ENCODE data around the gene LHFPL2.

Gene LHFPL2

DNA sequence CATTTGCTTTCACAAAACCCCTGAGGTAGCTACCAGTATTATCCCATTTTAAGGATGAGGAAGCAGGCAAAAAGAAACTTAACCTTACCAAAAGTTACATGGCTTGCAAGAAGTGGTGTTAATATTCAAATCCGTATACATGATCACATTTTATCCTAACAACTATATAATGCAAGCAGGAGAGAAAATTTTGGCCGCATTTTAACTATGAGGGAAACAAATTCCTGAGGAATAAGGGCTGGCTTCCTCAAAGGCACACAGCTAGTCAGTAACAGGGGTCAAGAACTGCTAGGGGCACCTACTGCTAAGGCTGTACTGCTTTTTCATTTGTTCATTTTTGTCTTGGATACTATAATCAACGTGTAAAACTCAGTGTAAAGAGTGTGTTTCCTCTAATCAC, 81.0 kb downstream of the LHFPL2 start:
- no peak for DNase-seq (ENCODE audit: low read depth)

- no peak for DNase-seq (ENCODE audit: low read depth)
These were observed 81.7 kb downstream of the LHFPL2 start for GRCh38 chr5:78566747-78567425.

GRCh38 chr5:78565395-78565794, 83.2 kb downstream of the LHFPL2 start:
- no peak for DNase-seq (ENCODE audit: low read depth)

DNA sequence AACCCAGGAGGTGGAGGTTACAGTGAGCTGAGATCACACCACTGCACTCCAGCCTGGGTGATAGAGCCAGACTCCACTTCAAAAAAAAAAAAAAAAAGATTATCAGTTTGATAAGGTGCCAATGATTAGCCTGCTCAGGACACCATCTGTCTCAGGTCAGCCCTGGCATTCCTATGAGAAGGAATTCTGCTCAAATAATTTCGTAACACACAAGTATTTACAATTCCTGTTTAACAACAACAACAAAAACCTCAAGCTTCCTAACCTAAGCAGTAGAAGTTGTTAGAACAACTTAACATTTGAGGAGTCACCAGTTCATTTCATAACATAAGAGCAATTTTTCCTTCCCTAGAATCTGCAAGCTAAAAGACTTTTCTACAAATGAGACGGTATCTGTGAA, 85.0 kb downstream of the LHFPL2 start:
- DNase-seq (ENCODE audit: low read depth): no peak

- no peak for DNase-seq (ENCODE audit: low read depth)
These were observed 85.8 kb downstream of the LHFPL2 start for GRCh38 chr5:78562714-78563330.

DNA sequence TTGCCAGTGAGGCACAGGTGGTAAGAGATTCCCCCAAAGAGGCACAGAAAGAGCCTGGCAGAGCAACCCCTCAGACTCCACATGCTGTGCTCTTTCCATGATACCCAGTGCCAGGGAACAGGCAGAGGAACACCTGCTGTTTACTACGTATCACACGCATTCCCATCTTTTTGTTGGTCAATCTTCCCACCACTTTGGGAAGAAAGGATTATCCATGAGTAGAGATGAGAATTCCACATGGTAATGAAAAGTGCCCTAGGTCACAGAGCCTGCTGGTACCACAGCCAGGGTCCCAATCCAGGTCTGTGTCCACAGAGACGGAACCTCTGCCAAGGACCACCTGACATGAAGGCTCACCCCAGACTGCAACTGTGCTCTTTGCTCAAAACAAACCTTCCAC, 86.6 kb downstream of the LHFPL2 start:
- no peak for DNase-seq (ENCODE audit: low read depth)

DNA sequence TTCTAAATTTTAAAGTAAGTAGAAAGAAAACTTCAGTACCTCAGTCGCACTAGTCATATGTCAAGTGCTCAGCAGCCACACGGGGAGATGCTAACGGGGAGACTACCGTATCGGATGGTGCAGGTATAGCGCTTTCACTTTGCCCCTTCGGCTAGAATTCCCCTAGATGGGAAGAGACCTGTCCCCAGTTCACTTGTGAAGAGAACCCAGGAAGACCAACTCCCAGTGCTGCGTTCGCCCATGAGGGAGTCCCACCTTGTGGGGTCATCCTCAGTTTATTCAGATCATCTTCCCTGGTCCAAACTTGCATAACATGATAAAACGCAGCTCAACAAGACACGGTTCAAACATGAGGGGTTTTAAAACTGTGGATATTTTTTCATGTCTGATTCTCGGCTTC, 87.3 kb downstream of the LHFPL2 start:
- DNase-seq (ENCODE audit: low read depth): no peak

- DNase-seq (ENCODE audit: low read depth): no peak
These were observed 88.3 kb downstream of the LHFPL2 start for GRCh38 chr5:78560000-78560855.

DNA sequence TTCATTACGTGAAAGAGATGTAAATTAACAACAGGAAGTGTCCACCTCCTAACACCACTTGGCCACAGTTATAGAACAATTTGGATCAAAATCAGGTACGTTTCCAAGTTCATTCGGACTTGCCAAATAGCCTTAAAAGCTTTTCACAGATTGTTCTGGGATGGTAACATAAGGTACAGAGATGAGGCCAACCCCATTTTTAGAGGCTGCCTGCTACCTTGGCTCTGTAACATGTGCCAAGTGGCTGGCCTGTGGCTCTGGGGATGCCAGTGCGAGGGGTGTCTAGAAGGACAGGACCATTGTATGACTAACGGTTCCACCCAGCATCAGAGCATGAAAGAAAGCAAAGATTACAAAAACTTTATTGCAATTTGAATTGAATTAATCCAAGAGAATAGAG, 91.0 kb downstream of the LHFPL2 start:
- DNase-seq (ENCODE audit: low read depth): no peak

GRCh38 chr5:78555870-78556269, 92.7 kb downstream of the LHFPL2 start:
- no peak for DNase-seq (ENCODE audit: low read depth)

DNA sequence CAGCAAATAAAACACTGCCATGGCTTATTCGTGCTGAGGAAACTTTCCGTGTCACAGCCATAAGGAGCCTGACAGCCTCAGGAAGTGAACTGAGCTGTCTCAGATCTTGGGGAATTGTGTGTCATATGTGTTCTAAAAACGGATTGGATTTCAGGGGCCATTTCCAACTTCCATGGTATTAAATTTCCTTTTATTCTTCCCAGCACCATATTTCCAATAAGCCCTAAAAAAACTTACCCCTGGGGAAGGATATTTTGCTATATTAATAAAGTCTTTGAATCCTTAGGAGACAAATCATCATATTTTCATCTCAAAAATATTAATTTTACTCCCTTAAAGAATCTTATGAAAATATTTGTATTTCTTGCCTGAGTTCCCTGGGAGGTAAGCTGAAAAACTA, 93.9 kb downstream of the LHFPL2 start:
- DNase-seq (ENCODE audit: low read depth): no peak

- DNase-seq (ENCODE audit: low read depth): no peak
These were observed 94.8 kb downstream of the LHFPL2 start for GRCh38 chr5:78553580-78554353.

DNA sequence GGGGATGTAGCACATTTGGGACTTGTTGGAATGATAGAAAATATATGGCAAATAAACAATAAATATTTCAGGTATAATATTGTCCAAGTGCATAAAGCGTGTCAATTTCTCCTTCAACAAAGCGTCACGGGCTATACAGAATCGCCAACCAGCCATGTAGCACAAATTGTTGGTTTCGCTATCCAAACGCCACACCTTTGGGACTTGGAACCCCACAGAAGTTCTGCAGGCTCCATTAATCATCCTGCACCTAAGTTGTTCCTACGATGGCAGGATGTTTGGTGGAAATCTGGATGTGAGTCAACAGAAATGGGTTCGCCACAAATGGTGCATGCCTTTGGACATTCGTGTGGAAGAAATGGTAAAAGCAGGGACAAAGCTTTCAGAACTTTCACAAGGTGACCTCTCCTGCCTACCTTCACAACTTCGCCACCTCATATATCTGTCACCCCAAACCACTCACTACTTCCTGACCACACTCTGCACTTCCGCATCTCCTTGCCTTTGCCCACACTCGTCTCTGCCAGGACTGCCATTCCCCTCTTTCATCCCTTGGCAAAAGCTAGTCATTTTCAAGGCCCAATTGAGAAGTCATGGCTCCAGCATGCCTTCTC, 95.7 kb downstream of the LHFPL2 start:
- DNase-seq (ENCODE audit: low read depth): no peak

DNA sequence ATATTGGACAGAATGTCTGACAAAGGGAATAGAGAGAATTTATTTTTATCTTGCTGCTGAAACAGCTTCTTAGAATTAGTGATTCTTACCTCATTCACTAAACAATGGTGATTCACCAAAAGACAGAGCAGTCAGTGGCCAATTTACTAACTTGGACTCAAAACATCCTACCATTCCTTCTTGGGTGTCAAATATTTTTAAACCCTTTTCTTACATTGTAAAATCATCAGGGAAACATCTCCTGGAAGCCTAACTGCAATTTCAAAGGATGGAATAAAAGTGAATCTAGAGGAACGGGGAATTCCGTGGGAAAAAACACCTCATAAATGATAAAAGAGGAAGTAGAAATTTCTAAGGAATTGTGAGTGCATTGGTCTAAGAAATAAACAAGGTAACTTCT, 97.7 kb downstream of the LHFPL2 start:
- no peak for DNase-seq (ENCODE audit: low read depth)

DNA sequence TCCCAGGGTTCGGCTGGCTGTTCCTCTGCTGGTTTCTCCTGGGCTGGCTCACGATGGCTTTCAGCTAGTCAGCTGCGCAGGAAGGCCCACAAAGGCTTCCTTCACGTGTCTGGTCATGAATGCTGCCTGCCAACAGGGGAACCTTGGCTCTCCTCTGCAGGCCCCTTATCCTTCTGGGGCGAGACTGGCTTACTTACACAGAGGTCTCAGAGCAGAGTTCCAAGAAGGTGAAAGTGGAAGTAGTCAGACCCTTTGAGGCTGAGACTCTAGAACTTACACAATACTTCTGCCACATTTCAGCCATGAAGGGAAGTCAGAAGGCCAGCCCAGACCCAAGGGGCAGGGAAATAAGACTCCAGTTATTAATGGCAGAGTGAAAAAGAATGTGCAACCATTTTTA, 99.5 kb downstream of the LHFPL2 start:
- DNase-seq (ENCODE audit: low read depth): no peak

DNA sequence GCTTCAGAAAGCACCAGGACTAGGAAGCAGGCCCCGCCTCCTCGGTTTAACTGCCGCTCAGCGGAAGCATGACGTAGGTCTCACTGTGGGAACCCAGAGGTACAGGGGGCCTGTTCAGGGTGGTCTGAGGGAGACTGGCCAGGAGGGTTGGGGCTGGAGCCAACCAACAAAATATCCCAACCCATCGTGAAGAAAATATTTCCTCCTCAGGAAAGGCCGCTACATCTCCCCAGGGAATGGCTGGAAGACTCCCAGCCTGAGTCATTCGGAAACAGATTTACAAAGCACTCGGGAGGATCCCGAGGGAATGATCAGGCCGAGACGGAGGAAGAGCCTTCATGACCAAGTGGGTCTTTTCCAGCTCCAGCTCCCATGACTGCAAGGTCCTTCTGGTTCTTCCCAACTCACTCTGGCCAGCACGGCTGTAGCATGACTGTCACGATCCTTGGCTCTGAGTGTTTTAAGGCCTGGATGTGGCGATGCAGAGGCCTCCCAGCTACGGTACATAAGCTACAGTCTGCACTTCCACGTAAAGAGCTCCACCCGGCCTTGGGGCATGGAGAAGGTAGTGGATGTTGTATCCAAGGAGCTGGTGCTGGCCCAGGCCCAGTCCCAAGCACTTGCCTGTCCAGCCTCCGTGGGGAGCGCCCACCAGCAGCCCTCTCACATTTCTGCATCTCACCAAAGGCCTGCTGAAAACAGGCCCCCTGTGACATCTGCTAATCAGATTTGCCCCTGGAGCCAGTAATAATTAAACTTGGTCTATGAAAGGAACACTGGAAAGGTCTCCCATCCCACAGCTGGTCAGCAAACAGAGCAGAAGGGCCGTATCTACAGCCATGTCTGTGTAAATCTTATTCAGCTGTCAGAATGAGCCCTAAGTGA, 100.6 kb downstream of the LHFPL2 start:
- DNase-seq (ENCODE audit: low read depth): no peak

- DNase-seq (ENCODE audit: low read depth): no peak
These were observed 101.4 kb downstream of the LHFPL2 start for GRCh38 chr5:78547183-78547582.

GRCh38 chr5:78546276-78546996, 102.1 kb downstream of the LHFPL2 start:
- DNase-seq (ENCODE audit: low read depth): no peak

DNA sequence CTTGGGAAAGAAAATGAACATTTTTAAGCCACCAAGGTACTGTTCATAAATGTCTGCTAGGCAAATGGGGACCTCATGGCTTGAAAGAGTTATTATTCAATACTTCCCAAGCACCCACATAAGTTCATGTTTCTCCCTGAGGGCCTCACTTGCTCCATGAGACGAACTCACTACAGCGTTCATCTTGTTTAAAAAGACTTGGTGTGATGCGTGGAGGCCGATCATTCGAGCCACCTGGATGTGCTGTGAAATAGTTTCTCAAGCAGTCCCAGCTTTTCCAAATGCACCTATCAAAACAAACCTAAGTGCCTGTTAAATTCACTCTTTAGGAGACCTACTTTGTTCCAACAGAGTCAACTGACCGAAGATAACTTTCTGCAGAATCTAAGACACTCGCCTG, 103.2 kb downstream of the LHFPL2 start:
- DNase-seq (ENCODE audit: low read depth): no peak

GRCh38 chr5:78544561-78545201, 103.9 kb downstream of the LHFPL2 start:
- no peak for DNase-seq (ENCODE audit: low read depth)

Data from stimulated activated CD8-positive, alpha-beta memory T cell treated with anti-CD3 and anti-CD28 coated beads, Interleukin-15, amount 100 ng/mL, for 1 hour (primary cell).